22Rv1 (cell line): ENCODE results near the gene HOXA4.

Source experiments
- H3K27ac ChIP-seq: fragments of 450-650 bp; 2 replicates; pipeline ENCODE4 v1.5.1; 2017
- CTCF ChIP-seq: fragments of 450-650 bp; IDR thresholded peaks from 2 replicates; pipeline ENCODE4 v1.5.1; 2017; ENCODE audit warnings: mild to moderate bottlenecking
- ZFX ChIP-seq: fragments of 450-650 bp; IDR thresholded peaks from 2 replicates; pipeline ENCODE4 v1.6.1; 2017; ENCODE audit warnings: antibody characterized with exemption, borderline replicate concordance

The HOXA4 gene

GRCh38 chr7:27112955-27113949 is 17.3 kb downstream of the HOXA4 start:
- H3K27ac ChIP-seq, result no peak overlapping the region

GRCh38 chr7:27112361-27112760 is 18.2 kb downstream of the HOXA4 start:
- TF ChIP-seq CTCF (no peak), ZFX (no peak)
- no peak overlapping the region for H3K27ac ChIP-seq

More at GRCh38 chr7:27112955-27113949, 17.3 kb downstream of the HOXA4 start:
- TF ChIP-seq ZFX (no peak), CTCF (no peak)

- TF ChIP-seq CTCF (no peak), ZFX (no peak)
- no peak overlapping the region for H3K27ac ChIP-seq
These were observed 18.7 kb downstream of the HOXA4 start for GRCh38 chr7:27111751-27112277.

GRCh38 chr7:27111042-27111750 is 19.4 kb downstream of the HOXA4 start:
- no peak for TF ChIP-seq ZFX
- TF ChIP-seq CTCF, result no peak
- H3K27ac ChIP-seq, result no peak overlapping the region

- no peak for TF ChIP-seq CTCF
- no peak for TF ChIP-seq ZFX
- H3K27ac ChIP-seq, result no peak overlapping the region
These were observed 20.1 kb downstream of the HOXA4 start for GRCh38 chr7:27110186-27111031.

- H3K27ac ChIP-seq, result no peak overlapping the region
These were observed 20.9 kb downstream of the HOXA4 start for GRCh38 chr7:27109466-27110185.

More at GRCh38 chr7:27109466-27110185, 20.9 kb downstream of the HOXA4 start:
- TF ChIP-seq CTCF, result no peak
- TF ChIP-seq ZFX, result no peak
